IMR-90 (cell line): ENCODE results near the gene LDLRAD4.

Experiments
- CEBPB ChIP-seq: IDR thresholded peaks from 2 replicates; pipeline ENCODE4 v1.6.1; 2012; ENCODE audit warnings: low read depth, low read length, improper control_type of control experiment
- CTCF ChIP-seq: conservative IDR thresholded peaks from 2 replicates; pipeline ENCODE4 v1.5.1; 2012; ENCODE audit warnings: mild to moderate bottlenecking, low read depth, low read length, improper control_type of control experiment
- MAZ ChIP-seq: IDR thresholded peaks from 2 replicates; pipeline ENCODE4 v1.6.1; 2012; ENCODE audit warnings: low read depth, mild to moderate bottlenecking, low read length, improper control_type of control experiment, moderate library complexity, borderline replicate concordance
- RFX5 ChIP-seq: IDR thresholded peaks from 2 replicates; pipeline ENCODE4 v1.8.0; 2012; ENCODE audit warnings: low read depth, mild to moderate bottlenecking, low read length, moderate library complexity

DNA sequence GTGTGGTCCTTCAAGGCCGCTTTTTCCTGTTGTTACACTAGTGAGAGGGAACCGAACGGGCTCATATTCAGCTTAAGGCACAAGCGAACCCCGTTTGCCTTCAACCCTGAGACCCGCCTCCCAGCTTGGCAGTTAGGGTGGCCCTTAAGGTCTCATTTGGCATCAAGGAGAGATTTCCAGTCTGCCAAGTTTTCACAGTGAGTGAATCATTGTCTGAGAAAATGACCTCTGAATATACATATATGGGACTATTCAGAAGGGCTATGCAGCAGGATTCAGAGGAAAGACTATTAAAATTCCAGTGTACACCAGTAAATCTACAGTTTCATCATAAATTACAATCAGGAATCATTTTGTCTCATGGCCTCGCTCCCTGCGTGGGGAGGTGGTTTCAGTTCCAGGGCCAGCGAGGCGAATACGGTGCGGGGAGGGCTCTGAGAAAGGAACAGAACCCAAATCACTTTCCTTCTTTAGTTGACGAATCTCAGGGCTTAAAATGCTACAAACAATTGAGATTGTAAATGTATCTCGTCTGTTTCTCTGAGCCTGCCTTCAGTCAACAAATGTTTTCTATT is 276.4 kb downstream of the LDLRAD4 start:
- no peak for TF ChIP-seq MAZ
- TF ChIP-seq CTCF, result no peak
- no peak for TF ChIP-seq RFX5
- TF ChIP-seq CEBPB, result no peak
